ENCODE results near the gene CDC123. TPM values are rescaled to one million over a fixed set of nuclear protein-coding genes. Genes with fewer than 3 reads are reported as not detected.
"Not testable (repeated sequence)": the region's sequence is repeated elsewhere in the genome, so short reads cannot be mapped to it uniquely, and the experiment has no call there.

The CDC123 gene
- 100 to 1,000 TPM in 3 of 12 donors, 10 to 100 TPM in 8, not detected in 1; 40.8 to 108 (median 89.7) TPM for polyA plus RNA-seq (ENCODE audit: insufficient read length in 12 of 12)
- long read RNA-seq, donor 1, transcript CDC123-201 (13 exons, 1,542 nt): major isoform, 17 of 34 reads
- long read RNA-seq, donor 1, partial matches to known transcripts: 16 of 34 reads
- long read RNA-seq, donor 1, other reads (novel, unspliced or antisense): 0 of 34 reads
- long read RNA-seq, donor 2, transcript CDC123-201 (13 exons, 1,542 nt): major isoform, 20 of 21 reads
- long read RNA-seq, donor 2, partial matches to known transcripts: 0 of 21 reads
- long read RNA-seq, donor 2, other reads (novel, unspliced or antisense): 0 of 21 reads
- long read RNA-seq, donor 3, transcript CDC123-201 (13 exons, 1,542 nt): major isoform, 7 of 17 reads
- long read RNA-seq, donor 3, partial matches to known transcripts: 10 of 17 reads
- long read RNA-seq, donor 3, other reads (novel, unspliced or antisense): 0 of 17 reads
- long read RNA-seq, donor 4, transcript CDC123-201 (13 exons, 1,542 nt): major isoform, 6 of 12 reads
- long read RNA-seq, donor 4, partial matches to known transcripts: 6 of 12 reads
- long read RNA-seq, donor 4, other reads (novel, unspliced or antisense): 0 of 12 reads
- long read RNA-seq, donor 5: 0 reads
- long read RNA-seq, donor 6, transcript CDC123-201 (13 exons, 1,542 nt): major isoform, 22 of 31 reads
- long read RNA-seq, donor 6, partial matches to known transcripts: 9 of 31 reads
- long read RNA-seq, donor 6, other reads (novel, unspliced or antisense): 0 of 31 reads
- long read RNA-seq, donor 7, transcript CDC123-201 (13 exons, 1,542 nt): major isoform, 9 of 15 reads
- long read RNA-seq, donor 7, partial matches to known transcripts: 5 of 15 reads
- long read RNA-seq, donor 7, other reads (novel, unspliced or antisense): 0 of 15 reads
- long read RNA-seq, donor 8, transcript CDC123-201 (13 exons, 1,542 nt): major isoform, 24 of 46 reads
- long read RNA-seq, donor 8, partial matches to known transcripts: 22 of 46 reads
- long read RNA-seq, donor 8, other reads (novel, unspliced or antisense): 0 of 46 reads
- long read RNA-seq, donor 9, transcript CDC123-201 (13 exons, 1,542 nt): major isoform, 12 of 20 reads
- long read RNA-seq, donor 9, partial matches to known transcripts: 8 of 20 reads
- long read RNA-seq, donor 9, other reads (novel, unspliced or antisense): 0 of 20 reads
- long read RNA-seq, donor 10, transcript CDC123-201 (13 exons, 1,542 nt): major isoform, 23 of 38 reads
- long read RNA-seq, donor 10, partial matches to known transcripts: 12 of 38 reads
- long read RNA-seq, donor 10, other reads (novel, unspliced or antisense): 0 of 38 reads
- long read RNA-seq, donor 11, transcript CDC123-201 (13 exons, 1,542 nt): major isoform, 23 of 40 reads
- long read RNA-seq, donor 11, partial matches to known transcripts: 17 of 40 reads
- long read RNA-seq, donor 11, other reads (novel, unspliced or antisense): 0 of 40 reads

- peak; percentile 93 for DNase-seq
Measured at GRCh38 chr10:12195603-12196506, at the start of gene CDC123, which contains the start of gene NUDT5. TSS of gene CDC123 (plus strand) at chr10:12196188. CDS start at chr10:12196246, 58 bp downstream. TSS of gene NUDT5 (minus strand) at chr10:12195891. CDS start at chr10:12186291, 9,600 bp downstream.

- no peak for DNase-seq
Measured at GRCh38 chr10:12150163-12150562, 45.8 kb upstream of the CDC123 start.

- DNase-seq: no peak
Measured at GRCh38 chr10:12154516-12154915, 41.5 kb upstream of the CDC123 start.

- no peak for DNase-seq
Measured at GRCh38 chr10:12156367-12157123, 39.4 kb upstream of the CDC123 start.

GRCh38 chr10:12158111-12158510 lies 37.9 kb upstream of the CDC123 start:
- DNase-seq: no peak

- DNase-seq: no peak
Measured at GRCh38 chr10:12160664-12161063, 35.3 kb upstream of the CDC123 start.

GRCh38 chr10:12162927-12163326 lies 33.1 kb upstream of the CDC123 start:
- no peak for DNase-seq

GRCh38 chr10:12164085-12164484 lies 31.9 kb upstream of the CDC123 start:
- DNase-seq: no peak

- no peak for DNase-seq
Measured at GRCh38 chr10:12165036-12165435, 31.0 kb upstream of the CDC123 start.

GRCh38 chr10:12165999-12166775 lies 29.8 kb upstream of the CDC123 start:
- DNase-seq: no peak

- DNase-seq: not testable (repeated sequence)
Measured at GRCh38 chr10:12171512-12171911, 24.5 kb upstream of the CDC123 start.

- DNase-seq: no peak
Measured at GRCh38 chr10:12177642-12178041, 18.3 kb upstream of the CDC123 start.

GRCh38 chr10:12179606-12180170 lies 16.3 kb upstream of the CDC123 start:
- no peak for DNase-seq

- DNase-seq: no peak
Measured at GRCh38 chr10:12180221-12180974, 15.6 kb upstream of the CDC123 start.

- DNase-seq: no peak
Measured at GRCh38 chr10:12181065-12181775, 14.8 kb upstream of the CDC123 start.

GRCh38 chr10:12184165-12184564 lies 11.8 kb upstream of the CDC123 start:
- no peak for DNase-seq

- DNase-seq: no peak
Measured at GRCh38 chr10:12186323-12186722, 9.7 kb upstream of the CDC123 start.
